G401.6 (cell line): ENCODE results near the gene ZNF862.

Experiments used
- FAIRE-seq: peaks from 2 replicates; lab custom pipeline; 2012; peaks lifted over from hg19 to GRCh38; lab: Jason Lieb, UNC

ZNF862 gene

DNA sequence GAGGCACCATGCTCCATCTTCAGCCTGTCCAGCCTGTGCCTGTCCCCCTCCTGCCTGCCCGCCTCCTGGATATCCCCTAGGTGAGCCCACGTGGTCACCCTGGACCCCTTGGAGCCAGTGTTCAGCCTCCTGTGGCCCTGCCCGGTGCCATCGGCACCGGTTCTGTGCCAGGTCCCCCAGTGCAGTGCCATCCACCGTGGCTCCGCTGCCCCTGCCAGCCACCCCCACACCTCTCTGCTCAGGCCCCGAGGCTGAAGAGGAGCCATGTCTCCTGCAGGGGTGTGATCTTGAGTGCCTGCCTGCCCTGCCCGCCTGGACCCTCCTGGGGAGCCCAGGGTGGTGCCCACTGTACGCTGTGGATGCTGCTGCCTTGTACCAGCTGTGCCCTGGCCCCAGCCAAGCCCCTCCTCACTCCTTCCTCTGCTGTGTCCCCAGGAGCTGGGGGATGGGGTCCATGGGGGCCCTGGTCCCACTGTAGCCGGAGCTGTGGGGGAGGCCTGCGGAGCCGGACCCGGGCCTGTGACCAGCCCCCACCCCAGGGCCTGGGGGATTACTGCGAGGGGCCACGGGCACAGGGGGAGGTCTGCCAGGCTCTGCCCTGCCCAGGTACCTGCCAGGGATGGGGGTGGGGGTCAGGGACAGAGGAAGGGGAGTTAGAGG is 26.2 kb upstream of the ZNF862 start:
- FAIRE-seq: no peak

GRCh38 chr7:149813254-149814035 is 24.7 kb upstream of the ZNF862 start:
- FAIRE-seq: no peak

DNA sequence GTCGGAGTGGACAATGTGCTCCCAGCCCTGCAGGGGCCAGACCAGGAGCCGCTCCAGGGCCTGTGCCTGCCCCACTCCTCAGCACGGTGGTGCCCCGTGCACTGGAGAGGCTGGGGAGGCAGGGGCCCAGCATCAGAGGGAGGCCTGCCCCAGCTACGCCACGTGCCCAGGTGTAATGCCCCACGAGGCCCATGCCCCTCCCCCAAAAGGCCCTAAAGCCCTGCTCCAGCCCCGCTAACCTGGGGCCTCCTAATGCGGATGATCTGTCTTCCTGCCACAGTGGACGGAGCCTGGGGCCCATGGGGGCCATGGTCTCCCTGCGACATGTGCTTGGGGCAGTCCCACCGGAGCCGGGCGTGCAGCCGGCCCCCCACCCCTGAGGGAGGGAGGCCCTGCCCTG is 23.7 kb upstream of the ZNF862 start:
- no peak for FAIRE-seq

DNA sequence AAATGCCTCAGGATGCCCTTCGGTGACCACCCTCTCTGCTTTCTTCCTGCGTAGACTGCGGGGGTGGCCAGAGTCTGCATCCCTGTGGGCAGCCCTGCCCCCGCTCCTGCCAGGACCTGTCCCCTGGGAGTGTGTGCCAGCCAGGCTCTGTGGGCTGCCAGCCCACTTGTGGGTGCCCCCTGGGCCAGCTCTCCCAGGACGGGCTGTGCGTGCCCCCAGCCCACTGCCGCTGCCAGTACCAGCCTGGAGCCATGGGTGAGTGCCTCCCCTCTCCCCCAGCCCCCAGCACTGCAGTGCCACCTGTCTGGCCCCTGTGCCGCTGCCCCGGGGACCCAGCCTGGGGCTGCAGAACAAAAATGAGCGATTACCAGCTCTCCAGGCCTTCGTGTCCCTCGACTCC is 23.1 kb upstream of the ZNF862 start:
- no peak for FAIRE-seq

GRCh38 chr7:149815661-149816266 is 22.4 kb upstream of the ZNF862 start:
- FAIRE-seq: no peak

- FAIRE-seq: no peak
Observed at GRCh38 chr7:149816267-149816751, 21.9 kb upstream of the ZNF862 start.

- no peak for FAIRE-seq
Observed at GRCh38 chr7:149816794-149817193, 21.4 kb upstream of the ZNF862 start.

DNA sequence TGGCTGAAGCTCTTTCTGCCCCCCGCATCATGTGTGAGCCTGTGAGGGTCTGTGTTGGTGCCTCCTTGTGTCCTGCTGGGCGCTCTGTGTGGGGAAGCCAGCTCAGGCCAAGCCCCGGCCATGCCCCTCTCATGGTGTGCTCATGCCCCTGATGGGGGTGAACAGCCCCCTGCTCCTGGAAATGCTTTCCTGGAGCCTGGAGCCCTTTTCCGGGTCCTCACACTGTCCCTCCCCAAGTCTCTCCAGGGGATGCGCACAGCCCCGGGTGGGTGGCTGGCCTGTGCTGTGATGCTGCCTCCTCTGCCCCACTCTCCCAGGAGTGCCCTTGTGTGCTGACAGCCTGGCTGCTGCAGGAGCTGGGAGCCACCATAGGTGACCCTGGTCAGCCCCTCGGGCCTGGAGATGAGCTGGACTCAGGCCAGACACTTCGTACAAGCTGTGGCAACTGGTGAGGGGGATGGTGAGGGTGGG is 20.8 kb upstream of the ZNF862 start:
- FAIRE-seq: no peak

GRCh38 chr7:149817836-149818535 is 20.2 kb upstream of the ZNF862 start:
- no peak for FAIRE-seq

DNA sequence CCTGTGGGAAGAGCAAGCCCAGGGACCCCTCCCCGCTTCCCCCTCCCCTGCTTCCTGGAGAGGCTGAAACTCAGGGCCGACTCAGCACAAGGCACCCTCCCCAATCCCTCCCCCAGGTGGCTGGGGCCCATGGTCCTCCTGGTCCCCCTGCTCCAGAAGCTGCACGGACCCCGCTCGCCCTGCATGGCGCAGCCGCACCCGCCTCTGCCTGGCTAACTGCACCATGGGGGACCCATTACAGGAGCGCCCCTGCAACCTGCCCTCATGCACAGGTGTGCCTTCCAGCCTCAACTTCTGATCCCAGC is 19.7 kb upstream of the ZNF862 start:
- no peak for FAIRE-seq

DNA sequence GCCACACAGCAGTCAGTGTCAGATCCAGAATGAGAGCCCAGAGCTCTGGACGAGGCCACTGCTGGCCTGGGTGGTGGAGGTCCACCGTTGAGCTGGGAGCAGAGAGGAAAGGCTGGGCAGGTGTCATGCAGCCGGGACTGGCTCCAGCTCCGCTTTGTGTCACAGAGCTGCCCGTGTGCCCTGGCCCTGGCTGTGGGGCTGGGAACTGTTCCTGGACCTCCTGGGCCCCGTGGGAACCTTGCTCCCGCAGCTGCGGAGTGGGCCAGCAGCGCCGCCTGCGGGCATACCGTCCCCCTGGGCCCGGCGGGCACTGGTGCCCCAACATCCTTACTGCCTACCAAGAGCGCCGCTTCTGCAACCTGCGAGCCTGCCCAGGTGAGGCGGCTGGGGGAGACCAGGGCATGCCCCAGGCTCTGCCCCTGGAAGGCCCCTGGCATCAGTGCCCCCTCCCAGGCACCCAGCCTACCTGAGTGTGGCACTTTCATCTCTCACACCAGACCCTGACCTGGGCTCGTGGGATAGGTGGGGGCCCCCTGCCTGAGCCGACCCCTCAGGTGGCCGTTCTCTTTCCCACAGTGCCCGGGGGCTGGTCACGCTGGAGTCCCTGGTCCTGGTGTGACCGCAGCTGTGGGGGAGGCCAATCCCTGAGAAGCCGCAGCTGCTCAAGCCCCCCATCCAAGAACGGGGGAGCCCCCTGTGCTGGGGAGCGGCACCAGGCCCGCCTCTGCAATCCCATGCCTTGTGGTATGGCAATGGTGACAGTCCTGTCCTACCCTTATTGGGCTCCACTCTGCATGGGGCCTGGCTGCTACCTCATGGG is 18.8 kb upstream of the ZNF862 start:
- FAIRE-seq: no peak

DNA sequence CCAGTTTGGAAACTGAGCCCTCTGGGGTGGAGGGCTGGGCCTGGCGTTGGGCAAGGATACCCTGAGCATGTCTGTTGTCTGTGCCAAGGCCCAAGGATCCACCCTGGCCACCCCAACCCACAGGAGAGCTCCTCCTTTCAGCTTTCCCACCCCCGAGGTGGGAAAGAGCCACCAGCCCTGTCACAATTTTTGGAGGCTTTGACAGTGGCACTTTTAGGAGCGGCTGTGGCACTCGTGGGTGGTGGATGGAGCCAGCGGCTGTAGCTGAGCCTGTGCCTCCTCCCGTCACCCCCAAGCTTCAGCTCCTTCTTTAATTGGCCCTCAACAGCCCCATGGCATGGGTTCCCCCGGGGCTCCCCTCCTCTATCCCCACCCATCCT is 18.2 kb upstream of the ZNF862 start:
- FAIRE-seq: no peak

GRCh38 chr7:149820622-149821190 is 17.5 kb upstream of the ZNF862 start:
- FAIRE-seq: no peak

DNA sequence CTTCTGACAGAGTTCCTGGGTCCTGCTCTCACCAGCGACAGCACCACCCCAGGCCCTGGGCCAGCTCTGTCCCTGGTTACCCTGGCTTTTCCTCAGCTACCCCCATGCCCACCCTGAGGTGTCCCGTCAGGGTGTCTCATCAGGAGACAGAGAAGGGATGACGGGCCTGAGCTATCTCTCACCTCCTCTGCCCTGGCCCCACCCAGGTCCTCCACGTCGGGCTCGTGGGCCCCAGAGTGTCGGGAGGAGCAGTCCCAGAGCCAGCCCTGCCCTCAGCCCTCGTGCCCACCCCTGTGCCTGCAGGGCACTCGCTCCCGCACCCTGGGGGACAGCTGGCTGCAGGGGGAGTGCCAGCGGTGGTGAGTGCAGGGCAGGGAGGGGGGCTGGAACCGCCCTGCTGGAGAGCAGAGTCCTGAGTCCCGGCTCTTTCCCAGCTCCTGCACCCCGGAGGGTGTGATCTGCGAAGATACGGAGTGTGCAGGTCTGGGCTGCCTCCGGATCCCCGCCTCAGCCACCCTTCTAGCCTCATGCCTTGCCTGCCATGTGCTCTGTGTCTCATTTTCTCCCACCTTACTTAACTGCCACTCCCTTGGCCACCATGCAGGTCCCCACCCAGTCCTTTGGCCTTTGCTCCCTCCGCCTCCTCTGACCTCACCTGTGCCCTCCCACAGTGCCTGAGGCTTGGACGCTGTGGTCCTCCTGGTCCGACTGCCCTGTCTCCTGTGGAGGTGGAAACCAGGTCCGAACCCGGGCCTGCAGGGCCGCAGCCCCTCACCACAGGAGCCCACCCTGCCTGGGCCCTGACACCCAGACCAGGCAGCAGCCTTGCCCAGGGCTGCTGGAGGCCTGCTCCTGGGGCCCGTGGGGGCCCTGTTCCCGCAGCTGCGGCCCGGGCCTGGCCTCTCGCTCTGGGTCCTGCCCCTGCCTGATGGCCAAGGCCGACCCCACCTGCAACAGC is 16.7 kb upstream of the ZNF862 start:
- FAIRE-seq: no peak

DNA sequence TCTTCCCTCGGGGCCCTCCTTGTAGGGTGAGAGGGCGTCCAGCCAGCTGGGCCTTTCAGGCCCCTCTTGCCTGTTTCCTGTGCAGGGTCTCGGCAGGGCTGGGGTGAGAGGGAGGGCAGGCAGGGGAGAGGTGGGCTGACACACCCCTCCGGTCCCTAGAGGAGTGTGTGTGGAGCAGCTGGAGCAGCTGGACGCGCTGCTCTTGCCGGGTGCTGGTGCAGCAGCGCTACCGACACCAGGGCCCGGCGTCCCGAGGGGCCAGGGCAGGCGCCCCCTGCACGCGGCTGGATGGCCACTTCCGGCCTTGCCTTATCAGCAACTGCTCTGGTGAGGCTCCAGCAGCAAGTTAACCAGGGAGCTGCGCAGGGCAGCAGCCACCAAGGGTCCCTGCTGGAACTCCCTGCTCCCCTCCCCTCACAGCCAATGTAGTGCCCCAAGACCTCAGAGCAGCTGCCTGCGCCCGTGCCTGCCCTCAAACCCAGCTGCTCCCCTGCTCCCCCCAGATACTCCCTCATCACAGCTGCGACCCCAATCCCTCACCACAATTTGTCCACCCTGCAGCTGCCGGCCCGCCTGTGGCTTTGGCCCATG is 15.7 kb upstream of the ZNF862 start:
- no peak for FAIRE-seq

DNA sequence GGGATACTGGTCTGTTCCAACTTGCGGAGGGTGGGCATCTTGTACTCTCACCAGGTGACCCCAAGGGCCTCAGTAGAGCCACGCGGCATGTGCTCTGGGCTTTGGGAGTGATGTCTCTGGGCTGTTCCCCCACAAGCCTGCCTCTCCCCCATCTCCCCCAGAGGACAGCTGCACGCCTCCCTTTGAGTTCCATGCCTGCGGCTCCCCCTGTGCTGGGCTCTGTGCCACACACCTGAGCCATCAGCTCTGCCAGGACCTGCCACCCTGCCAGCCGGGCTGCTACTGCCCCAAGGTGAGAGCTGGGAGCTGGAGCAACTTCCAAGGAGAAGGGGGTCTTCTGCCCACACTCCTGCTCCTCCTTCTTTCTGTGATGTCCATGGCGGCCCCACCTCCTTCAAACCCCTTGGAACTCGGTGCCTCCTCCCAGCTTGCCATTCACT is 15.0 kb upstream of the ZNF862 start:
- no peak for FAIRE-seq

DNA sequence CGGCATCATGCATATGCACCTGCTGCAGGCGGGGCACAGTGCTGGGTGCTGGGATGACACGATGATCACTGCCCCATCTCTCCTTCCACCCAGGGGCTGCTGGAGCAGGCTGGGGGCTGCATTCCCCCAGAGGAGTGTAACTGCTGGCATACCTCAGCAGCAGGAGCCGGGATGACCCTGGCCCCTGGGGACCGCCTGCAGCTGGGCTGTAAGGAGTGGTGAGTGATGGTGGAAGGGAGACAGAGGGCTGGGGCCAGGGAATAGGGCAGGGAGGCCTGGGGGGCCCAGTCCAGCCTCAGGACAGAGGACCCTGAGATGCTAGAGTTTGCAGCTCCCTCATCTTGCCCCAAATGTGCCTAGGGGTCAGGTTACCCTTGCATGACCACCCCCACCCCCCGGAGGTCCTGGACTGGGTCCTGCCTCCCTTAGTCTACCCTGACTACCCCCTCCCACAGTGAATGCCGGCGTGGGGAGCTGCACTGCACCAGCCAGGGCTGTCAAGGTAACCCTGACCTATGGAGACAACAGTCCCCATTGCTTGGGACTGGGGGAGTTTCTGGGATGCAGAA is 14.5 kb upstream of the ZNF862 start:
- no peak for FAIRE-seq

GRCh38 chr7:149824301-149824741 is 13.9 kb upstream of the ZNF862 start:
- FAIRE-seq: no peak

DNA sequence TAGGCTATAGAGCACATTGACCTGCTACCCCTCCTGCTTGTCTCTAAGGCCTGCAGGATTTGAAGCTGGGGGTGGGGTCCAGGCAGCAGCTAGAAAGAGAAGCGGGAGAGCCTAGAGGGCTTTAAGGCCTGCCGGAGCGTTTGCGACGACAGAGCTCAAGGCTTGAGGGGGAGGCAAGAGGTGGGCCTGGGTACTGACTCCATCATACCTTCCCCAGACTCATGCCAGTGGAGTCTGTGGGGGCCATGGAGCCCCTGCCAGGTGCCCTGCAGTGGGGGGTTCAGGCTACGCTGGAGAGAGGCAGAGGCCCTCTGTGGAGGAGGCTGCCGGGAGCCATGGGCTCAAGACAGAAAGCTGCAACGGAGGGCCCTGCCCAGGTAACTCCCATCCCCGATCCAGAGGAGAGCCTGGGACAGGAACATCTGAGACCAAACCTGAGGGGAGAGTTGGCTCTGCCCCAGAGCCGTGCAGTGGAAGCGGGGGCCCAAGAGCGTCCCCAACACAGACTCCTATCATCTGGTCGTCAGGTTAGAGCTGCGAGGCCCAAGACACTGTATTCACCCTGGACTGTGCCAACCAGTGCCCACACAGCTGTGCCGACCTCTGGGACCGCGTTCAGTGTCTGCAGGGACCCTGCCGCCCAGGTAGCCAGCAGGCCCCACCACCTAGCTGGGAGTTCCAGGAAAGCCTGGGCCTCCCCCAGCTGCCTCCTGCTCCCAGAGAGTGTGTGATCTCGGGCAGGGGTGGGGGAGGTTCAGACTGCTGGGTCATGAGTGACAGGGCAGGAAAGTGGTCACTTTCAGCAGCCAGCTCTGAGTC is 13.2 kb upstream of the ZNF862 start:
- no peak for FAIRE-seq
